Neural progenitor cell (in vitro differentiated cells): ENCODE data around the gene PRR35. TPM values are rescaled to one million over a fixed set of nuclear protein-coding genes. Genes with fewer than 3 reads are reported as not detected.

Experiments used
- DNase-seq: peaks from one replicate; pipeline ENCODE4 v3.0.0-alpha.2; 2016; ENCODE audit warnings: low spot score
- H2AFZ ChIP-seq: fragments of 200-600 bp; sonication (generic); replicated peaks from 2 replicates; pipeline ENCODE4 v1.6.1; 2016; ENCODE audit warnings: antibody characterized with exemption
- H3F3A ChIP-seq: fragments of 200-600 bp; sonication (generic); 2 replicates; pipeline ENCODE4 v1.6.1; 2016; ENCODE audit warnings: antibody characterized with exemption, low read depth
- H3K27ac ChIP-seq: fragments of 200-600 bp; sonication (generic); 2 replicates; pipeline ENCODE4 v1.5.1; 2016; ENCODE audit warnings: mild to moderate bottlenecking
- H3K27me3 ChIP-seq: fragments of 200-600 bp; sonication (generic); 2 replicates; pipeline ENCODE4 v1.6.1; 2016; ENCODE audit warnings: mild to moderate bottlenecking, moderate library complexity
- H3K36me3 ChIP-seq: fragments of 200-600 bp; sonication (generic); 2 replicates; pipeline ENCODE4 v1.5.1; 2016
- H3K4me1 ChIP-seq: fragments of 200-600 bp; sonication (generic); 2 replicates; pipeline ENCODE4 v1.6.1; 2016; ENCODE audit warnings: mixed run types
- H3K4me2 ChIP-seq: fragments of 200-600 bp; sonication (generic); 2 replicates; pipeline ENCODE4 v1.6.1; 2016
- H3K4me3 ChIP-seq: fragments of 200-600 bp; sonication (generic); 2 replicates; pipeline ENCODE4 v1.5.1; 2016
- H3K79me2 ChIP-seq: fragments of 200-600 bp; sonication (generic); 2 replicates; pipeline ENCODE4 v1.6.1; 2016; ENCODE audit warnings: low read depth
- H3K9ac ChIP-seq: fragments of 200-600 bp; sonication (generic); 2 replicates; pipeline ENCODE4 v1.6.1; 2016
- H3K9me3 ChIP-seq: fragments of 200-600 bp; sonication (generic); 2 replicates; pipeline ENCODE4 v1.5.1; 2016; ENCODE audit warnings: low read depth
- H4K20me1 ChIP-seq: fragments of 200-600 bp; sonication (generic); 2 replicates; pipeline ENCODE4 v1.6.1; 2016; ENCODE audit warnings: low read depth
- H3K27ac Mint-ChIP-seq: 3 replicates; pipeline ENCODE4 v1.8.0; 2021; ENCODE audit warnings: mixed read lengths
- H3K27me3 Mint-ChIP-seq: 2 replicates; pipeline ENCODE4 v1.8.0; 2022; ENCODE audit warnings: low read depth, mild to moderate bottlenecking, inconsistent platforms, moderate library complexity, mixed read lengths; ENCODE audit not compliant: insufficient read depth
- H3K36me3 Mint-ChIP-seq: 3 replicates; pipeline ENCODE4 v1.8.0; 2021; ENCODE audit warnings: mixed read lengths
- H3K4me1 Mint-ChIP-seq: 3 replicates; pipeline ENCODE4 v1.8.0; 2021; ENCODE audit warnings: mixed read lengths
- H3K4me3 Mint-ChIP-seq: 3 replicates; pipeline ENCODE4 v1.8.0; 2021; ENCODE audit warnings: mild to moderate bottlenecking, moderate library complexity, mixed read lengths
- H3K9me3 Mint-ChIP-seq: 3 replicates; pipeline ENCODE4 v1.8.0; 2020; ENCODE audit warnings: mixed read lengths
- EZH2 ChIP-seq: fragments of 200-600 bp; sonication (generic); IDR thresholded peaks from 2 replicates; pipeline ENCODE4 v1.6.1; 2017; ENCODE audit warnings: antibody characterized with exemption, mild to moderate bottlenecking, moderate library complexity
- EZH2phosphoT487 ChIP-seq: fragments of 200-600 bp; sonication (generic); IDR thresholded peaks from 2 replicates; pipeline ENCODE4 v1.6.1; 2017; ENCODE audit warnings: antibody characterized with exemption
- total RNA-seq: library from RNA; depleted of rRNA; stranded (reverse); fragments of >200 nt; gene quantifications from 2 replicates; pipeline ENCODE4 v1.2.3, GENCODE V29; 2015; ENCODE audit warnings: low replicate concordance
- TF ChIP-seq, protein P1 (sequence below): fragments of 200-600 bp; sonication (generic); IDR thresholded peaks from 2 replicates; pipeline ENCODE4 v1.5.1; 2017; ENCODE audit warnings: antibody characterized with exemption, mild to moderate bottlenecking

The PRR35 gene
- total RNA-seq, 1 donor from 2014 or later: not detected

DNA sequence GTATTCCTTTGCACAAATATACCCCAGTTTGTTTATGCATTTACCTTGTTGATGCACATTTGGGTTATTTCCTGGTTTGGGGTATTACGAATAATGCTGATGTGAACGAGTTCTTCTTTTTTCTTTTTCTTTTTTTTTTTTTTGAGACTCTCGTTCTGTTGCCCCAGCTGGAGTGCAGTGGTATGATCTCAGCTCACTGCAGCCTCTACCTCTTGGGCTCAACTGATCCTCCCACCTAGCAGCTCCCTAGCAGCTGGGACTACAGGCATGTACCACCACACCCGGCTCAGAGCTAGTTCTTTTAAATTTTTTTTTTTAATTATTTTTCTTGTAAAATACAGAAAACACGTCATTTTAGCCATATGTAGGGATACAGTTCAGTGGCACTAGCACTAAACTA, 43.7 kb downstream of the PRR35 start:
- Histone ChIP-seq H3K4me2 (no peak overlapping the region), H3K9me3 (peaks cover 3% of the 10 kb centered on the region), H3K36me3 (no peaks in the 10 kb centered on the region), H2AFZ (no peak overlapping the region), H3K79me2 (peaks cover 16% of the 10 kb centered on the region), H3K27ac (no peak overlapping the region), H3K9ac (no peak overlapping the region), H4K20me1 (peaks cover 7% of the 10 kb centered on the region), H3F3A (no peaks in the 10 kb centered on the region), H3K4me1 (no peaks in the 10 kb centered on the region), H3K4me3 (no peak overlapping the region), H3K27me3 (no peaks in the 10 kb centered on the region)
- TF ChIP-seq, protein P1, sequence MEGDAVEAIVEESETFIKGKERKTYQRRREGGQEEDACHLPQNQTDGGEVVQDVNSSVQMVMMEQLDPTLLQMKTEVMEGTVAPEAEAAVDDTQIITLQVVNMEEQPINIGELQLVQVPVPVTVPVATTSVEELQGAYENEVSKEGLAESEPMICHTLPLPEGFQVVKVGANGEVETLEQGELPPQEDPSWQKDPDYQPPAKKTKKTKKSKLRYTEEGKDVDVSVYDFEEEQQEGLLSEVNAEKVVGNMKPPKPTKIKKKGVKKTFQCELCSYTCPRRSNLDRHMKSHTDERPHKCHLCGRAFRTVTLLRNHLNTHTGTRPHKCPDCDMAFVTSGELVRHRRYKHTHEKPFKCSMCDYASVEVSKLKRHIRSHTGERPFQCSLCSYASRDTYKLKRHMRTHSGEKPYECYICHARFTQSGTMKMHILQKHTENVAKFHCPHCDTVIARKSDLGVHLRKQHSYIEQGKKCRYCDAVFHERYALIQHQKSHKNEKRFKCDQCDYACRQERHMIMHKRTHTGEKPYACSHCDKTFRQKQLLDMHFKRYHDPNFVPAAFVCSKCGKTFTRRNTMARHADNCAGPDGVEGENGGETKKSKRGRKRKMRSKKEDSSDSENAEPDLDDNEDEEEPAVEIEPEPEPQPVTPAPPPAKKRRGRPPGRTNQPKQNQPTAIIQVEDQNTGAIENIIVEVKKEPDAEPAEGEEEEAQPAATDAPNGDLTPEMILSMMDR: no peak
- no peak for TF ChIP-seq EZH2
- no peak for TF ChIP-seq EZH2phosphoT487
- H3K4me1 Mint-ChIP-seq: peaks cover 9% of the 10 kb centered on the region
- H3K27ac Mint-ChIP-seq: no peak overlapping the region
- H3K9me3 Mint-ChIP-seq: peaks cover 30% of the 10 kb centered on the region
- DNase-seq: no peak
- peaks cover 28% of the 10 kb centered on the region for H3K36me3 Mint-ChIP-seq
- no peak overlapping the region for H3K4me3 Mint-ChIP-seq
- H3K27me3 Mint-ChIP-seq: peaks cover 2% of the 10 kb centered on the region

DNA sequence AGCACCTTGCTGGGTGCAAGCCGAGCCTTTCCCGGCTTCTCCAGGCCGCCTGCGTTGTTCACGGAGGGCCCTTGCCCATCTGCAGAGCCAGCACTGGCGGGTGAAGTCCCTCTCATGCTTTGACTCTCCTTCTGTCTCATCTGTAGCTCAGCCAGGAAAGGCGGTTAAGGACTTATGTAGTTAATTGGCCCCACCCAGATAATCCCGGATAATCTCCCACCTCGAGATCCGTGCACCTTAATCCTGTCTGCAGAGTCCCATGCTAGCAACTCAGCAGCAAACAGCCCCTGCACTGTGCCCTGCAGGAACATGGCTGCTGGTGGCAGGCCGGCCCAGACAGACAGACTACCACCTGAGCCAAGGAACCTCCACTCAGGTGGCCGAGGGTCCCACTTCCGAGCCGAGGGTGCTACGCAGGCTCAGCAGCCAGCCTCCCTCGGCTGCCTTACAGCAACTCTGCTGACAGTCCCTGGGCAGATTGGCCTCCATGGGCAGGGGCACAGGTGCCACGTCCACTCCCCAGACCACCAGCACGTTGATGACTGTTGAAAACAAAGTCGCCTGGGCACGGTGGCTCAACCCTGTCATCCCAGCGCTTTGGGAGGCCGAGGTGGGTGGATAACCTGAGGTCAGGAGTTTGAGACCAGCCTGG, 46.6 kb downstream of the PRR35 start:
- no peak overlapping the region for H3K4me2 ChIP-seq
- no peak for TF ChIP-seq EZH2phosphoT487
- TF ChIP-seq, protein P1: no peak
- TF ChIP-seq EZH2: no peak
- Mint-ChIP-seq H3K36me3 (peaks cover 25% of the 10 kb centered on the region), H3K4me1 (peaks cover 15% of the 10 kb centered on the region), H3K9me3 (peaks cover 37% of the 10 kb centered on the region), H3K27ac (peak overlapping the region; percentile 58), H3K4me3 (no peak overlapping the region), H3K27me3 (peaks cover 8% of the 10 kb centered on the region)
- H4K20me1 ChIP-seq: no peaks in the 10 kb centered on the region
- peaks cover 16% of the 10 kb centered on the region for H3K79me2 ChIP-seq
- H3F3A ChIP-seq: no peaks in the 10 kb centered on the region
- no peak overlapping the region for H3K9ac ChIP-seq
- no peak overlapping the region for H3K27ac ChIP-seq
- no peaks in the 10 kb centered on the region for H3K36me3 ChIP-seq
- no peak overlapping the region for H2AFZ ChIP-seq
- H3K27me3 ChIP-seq: no peaks in the 10 kb centered on the region
- H3K4me1 ChIP-seq: no peaks in the 10 kb centered on the region
- peaks cover 3% of the 10 kb centered on the region for H3K9me3 ChIP-seq
- no peak for DNase-seq
- H3K4me3 ChIP-seq: no peak overlapping the region

DNA sequence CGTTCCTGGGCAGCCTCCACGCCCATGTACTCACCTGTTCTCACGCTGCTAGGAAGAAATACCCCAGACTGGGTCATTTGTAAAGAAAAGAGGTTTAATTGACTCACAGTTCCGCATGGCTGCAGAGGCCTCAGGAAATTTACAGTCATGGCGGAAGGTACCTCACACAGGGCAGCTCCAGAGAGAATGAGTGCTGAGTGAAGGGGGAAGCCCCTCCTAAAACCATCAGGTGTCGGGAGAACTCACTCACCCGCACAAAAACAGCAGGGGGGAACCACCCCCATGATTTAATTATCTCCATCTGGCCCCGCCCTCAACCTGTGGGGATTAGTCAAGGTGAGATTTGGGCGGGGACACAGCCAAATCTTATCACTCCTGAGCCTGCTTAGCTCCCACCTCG, 47.8 kb downstream of the PRR35 start:
- H3K27me3 Mint-ChIP-seq: peaks cover 8% of the 10 kb centered on the region
- Histone ChIP-seq H3K9ac (no peak overlapping the region), H3K4me2 (no peak overlapping the region), H3K4me1 (no peaks in the 10 kb centered on the region), H3K9me3 (peaks cover 3% of the 10 kb centered on the region), H4K20me1 (no peaks in the 10 kb centered on the region), H3K27ac (no peak overlapping the region), H3K36me3 (no peaks in the 10 kb centered on the region), H3K79me2 (peaks cover 16% of the 10 kb centered on the region), H2AFZ (no peak overlapping the region), H3K4me3 (no peak overlapping the region), H3F3A (no peaks in the 10 kb centered on the region), H3K27me3 (no peaks in the 10 kb centered on the region)
- no peak overlapping the region for H3K27ac Mint-ChIP-seq
- TF ChIP-seq EZH2 (no peak), EZH2phosphoT487 (no peak)
- TF ChIP-seq, protein P1: no peak
- peaks cover 15% of the 10 kb centered on the region for H3K4me1 Mint-ChIP-seq
- peaks cover 37% of the 10 kb centered on the region for H3K9me3 Mint-ChIP-seq
- H3K36me3 Mint-ChIP-seq: peaks cover 22% of the 10 kb centered on the region
- peak overlapping the region; percentile 61 for H3K4me3 Mint-ChIP-seq
- DNase-seq: no peak
